Activated gamma-delta T cell treated with Interleukin-2 at 50 U/mL for 16 hours (primary cell): ENCODE results near the gene SNTG2.

Experiments
- DNase-seq: peaks from one replicate; pipeline ENCODE4 v3.0.0-alpha.2; 2020

SNTG2 gene

GRCh38 chr2:1154710-1155594, 204.3 kb downstream of the SNTG2 start:
- DNase-seq, result no peak

GRCh38 chr2:1156059-1156458, 205.4 kb downstream of the SNTG2 start:
- DNase-seq, result no peak

- no peak for DNase-seq
Observed at GRCh38 chr2:1156531-1156930, 205.9 kb downstream of the SNTG2 start.

- no peak for DNase-seq
Observed at GRCh38 chr2:1157107-1157506, 206.5 kb downstream of the SNTG2 start.

GRCh38 chr2:1159013-1159412, 208.4 kb downstream of the SNTG2 start:
- DNase-seq, result no peak

GRCh38 chr2:1162246-1162645, 211.6 kb downstream of the SNTG2 start:
- no peak for DNase-seq

- DNase-seq, result peak; percentile 16
Observed at GRCh38 chr2:1162768-1163584, 212.3 kb downstream of the SNTG2 start.

- DNase-seq, result no peak
Observed at GRCh38 chr2:1166976-1167375, 216.3 kb downstream of the SNTG2 start.

- DNase-seq, result no peak
Observed at GRCh38 chr2:1168846-1169245, 218.2 kb downstream of the SNTG2 start.

GRCh38 chr2:1169291-1169949, 218.8 kb downstream of the SNTG2 start:
- DNase-seq, result no peak

- DNase-seq, result no peak
Observed at GRCh38 chr2:1170241-1170640, 219.6 kb downstream of the SNTG2 start.

- DNase-seq, result no peak
Observed at GRCh38 chr2:1170711-1171110, 220.1 kb downstream of the SNTG2 start.

GRCh38 chr2:1173528-1173927, 222.9 kb downstream of the SNTG2 start:
- DNase-seq, result no peak

GRCh38 chr2:1181893-1182292, 231.2 kb downstream of the SNTG2 start:
- DNase-seq, result no peak

GRCh38 chr2:1183300-1183699, 232.7 kb downstream of the SNTG2 start:
- no peak for DNase-seq

GRCh38 chr2:1186421-1186820, 235.8 kb downstream of the SNTG2 start:
- no peak for DNase-seq

GRCh38 chr2:1187189-1187588, 236.5 kb downstream of the SNTG2 start:
- DNase-seq, result no peak

- no peak for DNase-seq
Observed at GRCh38 chr2:1192121-1192520, 241.5 kb downstream of the SNTG2 start.

- no peak for DNase-seq
Observed at GRCh38 chr2:1193801-1194200, 243.2 kb downstream of the SNTG2 start.

- no peak for DNase-seq
Observed at GRCh38 chr2:1203772-1204171, 253.1 kb downstream of the SNTG2 start.

GRCh38 chr2:1205853-1206252, 255.2 kb downstream of the SNTG2 start:
- DNase-seq, result no peak

GRCh38 chr2:1207962-1208510, 257.4 kb downstream of the SNTG2 start:
- no peak for DNase-seq

- no peak for DNase-seq
Observed at GRCh38 chr2:1208522-1208921, 257.9 kb downstream of the SNTG2 start.
